ENCODE data around the gene RSAD2.

RSAD2 gene

DNA sequence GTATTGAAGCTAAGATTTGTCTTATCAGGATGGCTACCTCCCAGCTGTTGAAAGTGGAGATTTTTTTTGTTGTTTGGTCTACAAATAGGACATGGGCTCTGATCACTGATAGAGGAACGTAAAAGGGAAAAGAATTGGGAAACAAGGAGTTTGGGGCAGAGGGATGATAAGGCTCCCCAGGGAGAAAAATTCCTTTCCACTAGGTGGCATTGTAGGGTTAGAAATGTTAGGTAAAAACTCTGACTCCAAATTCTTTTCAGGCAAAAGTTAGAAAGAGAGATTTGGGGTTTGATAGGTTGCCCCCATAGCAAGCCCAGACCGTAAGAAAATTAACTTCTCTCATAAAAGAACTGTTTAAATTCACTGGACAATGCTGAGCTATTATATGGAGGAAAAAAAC, 31.7 kb upstream of the RSAD2 start:
- no peak overlapping the region for H3K27ac ChIP-seq
- no peak for DNase-seq
- H3K4me1 ChIP-seq = no peaks in the 10 kb centered on the region
- H3K36me3 ChIP-seq = peaks cover 21 to 46% (median 42%) of the 10 kb centered on the region in 3 donors
- no peak overlapping the region for H3K4me3 ChIP-seq
- H3K9me3 ChIP-seq = peaks cover 10 to 90% (median 74%) of the 10 kb centered on the region in 3 donors
- TF ChIP-seq, protein P1, sequence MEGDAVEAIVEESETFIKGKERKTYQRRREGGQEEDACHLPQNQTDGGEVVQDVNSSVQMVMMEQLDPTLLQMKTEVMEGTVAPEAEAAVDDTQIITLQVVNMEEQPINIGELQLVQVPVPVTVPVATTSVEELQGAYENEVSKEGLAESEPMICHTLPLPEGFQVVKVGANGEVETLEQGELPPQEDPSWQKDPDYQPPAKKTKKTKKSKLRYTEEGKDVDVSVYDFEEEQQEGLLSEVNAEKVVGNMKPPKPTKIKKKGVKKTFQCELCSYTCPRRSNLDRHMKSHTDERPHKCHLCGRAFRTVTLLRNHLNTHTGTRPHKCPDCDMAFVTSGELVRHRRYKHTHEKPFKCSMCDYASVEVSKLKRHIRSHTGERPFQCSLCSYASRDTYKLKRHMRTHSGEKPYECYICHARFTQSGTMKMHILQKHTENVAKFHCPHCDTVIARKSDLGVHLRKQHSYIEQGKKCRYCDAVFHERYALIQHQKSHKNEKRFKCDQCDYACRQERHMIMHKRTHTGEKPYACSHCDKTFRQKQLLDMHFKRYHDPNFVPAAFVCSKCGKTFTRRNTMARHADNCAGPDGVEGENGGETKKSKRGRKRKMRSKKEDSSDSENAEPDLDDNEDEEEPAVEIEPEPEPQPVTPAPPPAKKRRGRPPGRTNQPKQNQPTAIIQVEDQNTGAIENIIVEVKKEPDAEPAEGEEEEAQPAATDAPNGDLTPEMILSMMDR (IDR thresholded peaks at IDR 0.05) = no peak
- H3K27me3 ChIP-seq = no peaks in the 10 kb centered on the region
- intact Hi-C loops (cut with DNase I; ENCODE audit: low total_unique reads) = no loop called here

DNA sequence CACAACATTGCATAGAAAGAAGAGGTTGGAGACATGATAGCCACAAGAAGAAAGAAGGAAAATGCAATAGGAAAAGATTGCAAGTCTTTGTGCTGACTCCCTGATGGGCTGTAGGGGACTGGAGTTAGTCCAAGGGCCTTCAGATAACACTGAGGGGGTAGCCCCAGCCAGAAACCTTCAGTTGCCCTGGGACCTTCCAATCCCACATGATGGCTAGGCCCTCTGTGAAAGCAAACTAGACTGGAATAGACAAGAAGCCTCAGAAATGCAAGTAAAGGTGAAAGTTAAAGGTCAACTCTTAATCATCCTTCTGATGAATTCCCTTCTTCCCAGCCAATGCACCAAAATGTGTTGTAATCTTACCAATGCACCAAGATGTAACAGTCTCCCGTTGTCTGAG, 31.0 kb upstream of the RSAD2 start:
- peaks cover 26 to 52% (median 48%) of the 10 kb centered on the region in 3 donors for H3K36me3 ChIP-seq
- no peak overlapping the region for H3K4me3 ChIP-seq
- no peaks in the 10 kb centered on the region for H3K4me1 ChIP-seq
- no peak for DNase-seq
- peaks cover 10 to 84% (median 67%) of the 10 kb centered on the region in 3 donors for H3K9me3 ChIP-seq
- H3K27ac ChIP-seq = no peak overlapping the region
- intact Hi-C loops (cut with DNase I; ENCODE audit: low total_unique reads) = no loop called here
- no peaks in the 10 kb centered on the region for H3K27me3 ChIP-seq
- TF ChIP-seq, protein P1 (IDR thresholded peaks at IDR 0.05) = no peak

DNA sequence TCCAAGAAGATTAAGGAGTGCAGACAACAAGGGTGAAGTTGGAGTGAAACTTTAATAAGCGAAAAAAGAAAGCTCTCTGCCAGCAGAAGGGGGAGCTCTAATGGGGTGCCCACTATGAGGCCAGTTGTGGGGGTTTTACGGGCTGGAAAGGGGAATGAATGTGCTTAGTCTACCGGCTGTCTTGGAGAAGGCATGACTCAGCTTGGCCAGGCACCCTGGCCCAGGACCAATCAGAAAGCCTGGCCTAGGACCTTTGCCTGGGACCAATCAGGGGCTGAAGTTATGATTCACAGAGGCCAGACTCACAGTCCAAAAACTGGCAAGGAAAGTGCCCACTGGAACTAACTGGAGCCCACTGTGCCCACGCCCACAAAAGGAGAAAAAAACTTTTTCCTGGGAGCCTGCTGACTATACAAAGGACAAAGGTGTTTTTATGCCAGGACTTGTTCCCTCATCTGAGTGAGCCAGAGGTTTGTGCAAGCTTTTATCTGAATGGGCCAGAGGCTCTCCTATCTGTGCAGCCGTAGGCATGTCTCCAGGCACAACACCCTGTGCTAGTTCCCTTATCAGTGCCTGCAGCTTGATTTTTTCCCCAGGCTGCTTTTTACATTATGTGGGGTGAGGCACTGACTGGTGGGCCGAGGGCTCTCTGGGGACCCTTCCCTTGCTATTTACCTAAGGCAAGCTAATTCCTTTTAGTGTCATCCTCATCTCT, 30.5 kb upstream of the RSAD2 start:
- peaks cover 10 to 83% (median 61%) of the 10 kb centered on the region in 3 donors for H3K9me3 ChIP-seq
- no peak overlapping the region for H3K4me3 ChIP-seq
- no peak overlapping the region for H3K27ac ChIP-seq
- no peaks in the 10 kb centered on the region for H3K27me3 ChIP-seq
- TF ChIP-seq, protein P1 (IDR thresholded peaks at IDR 0.05) = no peak
- peaks cover 26 to 54% (median 53%) of the 10 kb centered on the region in 3 donors for H3K36me3 ChIP-seq
- intact Hi-C loops (cut with DNase I; ENCODE audit: low total_unique reads) = no loop called here
- no peak for DNase-seq
- no peaks in the 10 kb centered on the region for H3K4me1 ChIP-seq

DNA sequence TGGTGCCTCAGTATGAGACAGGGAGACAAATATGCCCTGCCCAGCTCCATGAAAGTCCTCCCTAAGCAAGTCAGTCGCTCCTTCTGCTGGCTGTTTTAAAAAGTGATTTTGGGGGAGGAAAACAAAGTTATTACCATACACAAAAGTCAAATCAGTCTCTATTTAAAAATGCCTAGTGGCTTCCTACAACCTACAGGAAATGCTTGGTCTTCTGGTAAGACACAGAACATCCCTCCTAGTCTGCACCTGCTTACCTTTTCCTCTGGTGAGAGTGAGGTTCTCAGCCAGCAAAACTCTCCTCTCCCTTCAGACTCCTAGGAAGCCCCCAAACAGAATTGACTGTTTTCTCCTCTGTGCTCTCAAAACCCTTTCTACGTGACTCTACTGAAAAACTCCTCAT, 25.4 kb upstream of the RSAD2 start:
- no peak overlapping the region for H3K4me3 ChIP-seq
- H3K27ac ChIP-seq = no peak overlapping the region
- TF ChIP-seq, protein P1 (IDR thresholded peaks at IDR 0.05) = no peak
- H3K36me3 ChIP-seq = peaks cover 26 to 52% (median 32%) of the 10 kb centered on the region in 3 donors
- intact Hi-C loops (cut with DNase I; ENCODE audit: low total_unique reads) = no loop called here
- H3K9me3 ChIP-seq = peaks cover 5 to 33% (median 11%) of the 10 kb centered on the region in 3 donors
- no peaks in the 10 kb centered on the region for H3K4me1 ChIP-seq
- no peaks in the 10 kb centered on the region for H3K27me3 ChIP-seq
- DNase-seq = no peak

DNA sequence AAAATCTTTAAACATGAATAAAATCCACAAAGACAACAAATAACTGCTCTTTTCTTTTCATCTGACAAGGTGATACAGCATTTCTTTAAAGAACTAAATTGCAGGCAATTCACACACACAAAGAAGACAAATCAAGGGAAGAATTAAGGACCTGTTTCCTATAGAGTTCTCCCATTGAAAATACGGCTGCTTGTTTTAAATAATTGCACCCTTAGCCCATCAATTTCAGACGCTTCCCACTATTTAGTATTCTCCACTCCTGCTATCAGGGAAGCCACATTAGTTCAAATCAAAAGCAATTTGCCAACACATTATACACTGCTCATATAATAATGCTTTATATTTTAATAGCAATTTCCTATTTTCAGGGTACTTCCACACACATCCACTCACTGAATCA, 23.2 kb upstream of the RSAD2 start:
- TF ChIP-seq, protein P1 (IDR thresholded peaks at IDR 0.05) = no peak
- H3K27ac ChIP-seq = no peak overlapping the region
- H3K27me3 ChIP-seq = no peaks in the 10 kb centered on the region
- no peaks in the 10 kb centered on the region for H3K4me1 ChIP-seq
- H3K4me3 ChIP-seq = no peak overlapping the region
- peaks cover 27 to 44% (median 28%) of the 10 kb centered on the region in 3 donors for H3K36me3 ChIP-seq
- peaks cover 2 to 12% (median 7%) of the 10 kb centered on the region in 3 donors for H3K9me3 ChIP-seq
- no peak for DNase-seq
- intact Hi-C loops (cut with DNase I; ENCODE audit: low total_unique reads) = no loop called here

Measured in tibial artery (tissue), 4 donors.